ENCODE measurements around the gene BCR.
A peak's percentile ranks its signal among the peaks of the same experiment; 100 is the strongest.

The BCR gene

DNA sequence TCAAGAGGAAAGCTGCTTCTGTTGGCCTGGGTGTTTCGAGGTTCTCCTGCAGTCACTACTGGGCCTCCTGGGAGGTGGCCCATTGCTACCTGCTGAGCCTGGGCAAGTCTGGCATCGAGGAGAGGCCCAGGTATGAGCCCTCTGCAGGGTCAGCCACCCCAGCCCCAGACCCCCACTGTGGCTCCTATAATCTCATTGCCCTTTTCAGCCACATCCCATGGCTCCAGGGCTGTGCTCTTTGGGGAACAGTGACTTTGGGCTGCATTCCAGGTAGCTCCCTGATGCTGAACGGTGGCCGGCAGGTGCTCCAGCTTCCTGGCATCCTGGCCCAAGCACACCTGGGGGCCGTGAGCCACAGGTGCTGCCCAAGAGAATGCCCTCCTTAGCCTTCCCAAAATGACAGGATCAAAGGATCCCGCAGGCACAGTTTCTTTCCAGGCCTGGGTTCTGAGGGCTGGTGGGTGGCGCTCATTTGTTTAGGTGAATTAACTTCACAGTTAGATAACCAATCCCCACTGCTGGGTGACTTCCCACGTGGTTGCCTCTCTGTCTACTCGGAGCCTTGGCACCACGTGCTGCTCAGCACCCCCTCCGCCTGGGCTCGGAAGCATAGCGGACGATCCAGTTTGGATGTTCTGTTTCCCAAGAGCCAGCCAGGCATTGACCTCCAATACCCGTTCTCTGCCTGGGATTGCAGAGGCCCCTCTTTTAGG is 97.4 kb downstream of the BCR start:
- DNase-seq (ENCODE audit: low read depth) = no peak

DNA sequence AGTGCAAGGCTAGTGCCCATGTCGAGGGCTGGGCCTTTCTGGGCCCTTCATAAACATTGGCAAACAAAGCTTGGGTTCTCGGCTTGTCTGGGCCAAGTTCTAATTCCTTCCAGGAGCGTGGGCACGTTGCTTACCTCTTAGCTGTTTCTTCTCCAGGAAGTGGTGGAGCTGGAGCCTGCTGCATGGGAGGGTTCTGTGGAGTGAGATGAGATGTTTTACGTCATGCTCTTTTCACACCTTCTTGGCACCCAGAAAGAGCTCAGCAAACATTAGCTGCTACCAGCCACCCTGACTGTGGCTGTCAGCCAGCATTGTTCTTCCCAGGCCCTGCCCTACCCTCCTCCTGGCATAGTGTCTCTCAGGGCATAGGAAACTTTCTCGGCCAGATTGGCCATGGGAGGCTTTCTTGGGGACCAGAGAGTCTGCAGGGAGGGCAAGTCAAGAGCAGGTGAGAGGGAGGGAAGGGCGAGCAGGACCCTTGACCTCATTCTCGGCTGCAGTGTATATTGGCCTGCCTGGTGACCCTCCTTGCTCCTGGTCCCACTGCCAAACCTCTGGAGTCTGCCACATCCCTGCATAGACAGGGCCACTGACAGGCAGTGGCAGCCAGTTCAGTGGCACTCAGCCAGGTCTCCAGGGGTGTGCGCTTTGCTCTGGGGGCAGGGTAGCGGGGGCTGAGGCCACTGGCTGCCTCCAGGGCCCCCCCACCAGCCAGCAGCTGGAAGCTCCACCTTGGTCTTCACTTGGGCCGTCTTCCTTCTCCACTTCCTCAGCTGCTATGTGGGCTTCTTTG is 98.8 kb downstream of the BCR start:
- no peak for DNase-seq (ENCODE audit: low read depth)

GRCh38 chr22:23279781-23280180 is 99.5 kb downstream of the BCR start:
- no peak for DNase-seq (ENCODE audit: low read depth)

GRCh38 chr22:23280356-23281052 is 100.2 kb downstream of the BCR start:
- DNase-seq (ENCODE audit: low read depth) = no peak

GRCh38 chr22:23281053-23281405 is 100.7 kb downstream of the BCR start:
- no peak for DNase-seq (ENCODE audit: low read depth)

- DNase-seq (ENCODE audit: low read depth) = peak; percentile 55
Observed at GRCh38 chr22:23281406-23282088, 101.2 kb downstream of the BCR start.

- DNase-seq (ENCODE audit: low read depth) = peak; percentile 13
Observed at GRCh38 chr22:23282089-23282501, 101.8 kb downstream of the BCR start.

GRCh38 chr22:23282516-23282915 is 102.2 kb downstream of the BCR start:
- no peak for DNase-seq (ENCODE audit: low read depth)

- DNase-seq (ENCODE audit: low read depth) = no peak
Observed at GRCh38 chr22:23282986-23283385, 102.7 kb downstream of the BCR start.

GRCh38 chr22:23283591-23284503 is 103.5 kb downstream of the BCR start:
- no peak for DNase-seq (ENCODE audit: low read depth)

DNA sequence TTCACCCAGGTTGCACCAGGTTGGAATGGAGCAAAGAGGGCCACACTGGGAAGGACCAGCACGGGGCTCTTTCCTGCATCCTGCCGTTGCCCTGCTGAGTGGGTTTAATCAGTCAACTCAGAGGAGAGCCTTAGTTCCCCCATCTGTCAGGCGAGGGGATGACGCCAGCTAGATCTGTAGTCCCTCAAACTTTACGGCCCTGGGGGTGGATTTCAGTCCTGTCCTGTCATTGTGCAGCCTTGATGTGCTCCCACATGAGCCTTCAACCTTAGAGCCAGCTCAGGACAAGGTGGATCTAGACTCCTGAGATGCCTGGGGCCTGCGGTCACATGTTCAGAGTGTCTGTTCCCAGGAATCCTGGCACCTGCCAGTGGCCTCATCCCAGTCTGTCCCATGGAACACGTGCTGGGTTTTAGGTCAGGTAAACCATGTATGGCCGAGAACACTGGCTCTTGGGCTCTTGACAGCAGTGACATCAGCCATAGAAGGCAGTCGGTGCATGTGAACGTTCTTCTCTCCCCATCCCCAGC is 104.3 kb downstream of the BCR start:
- DNase-seq (ENCODE audit: low read depth) = no peak

DNA sequence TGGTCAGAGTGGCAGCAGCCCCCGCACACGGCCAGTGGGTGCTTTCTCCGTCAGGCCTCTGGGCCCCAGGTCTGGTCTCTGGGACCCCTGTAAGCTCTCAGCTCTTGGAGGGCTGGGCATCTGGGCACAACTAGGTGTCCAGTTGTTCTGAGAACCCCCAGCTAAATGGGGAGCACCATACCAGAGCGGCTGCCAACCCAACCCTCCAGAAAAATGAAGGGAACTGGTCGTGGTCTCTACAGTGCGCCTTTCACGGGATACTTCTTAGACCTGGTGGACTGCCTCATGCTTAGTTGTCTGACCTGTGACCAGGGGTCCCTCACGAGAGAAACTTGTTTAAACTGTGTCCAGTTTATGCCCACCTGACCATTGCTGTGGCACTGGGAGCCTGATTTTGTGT is 104.9 kb downstream of the BCR start:
- no peak for DNase-seq (ENCODE audit: low read depth)

DNA sequence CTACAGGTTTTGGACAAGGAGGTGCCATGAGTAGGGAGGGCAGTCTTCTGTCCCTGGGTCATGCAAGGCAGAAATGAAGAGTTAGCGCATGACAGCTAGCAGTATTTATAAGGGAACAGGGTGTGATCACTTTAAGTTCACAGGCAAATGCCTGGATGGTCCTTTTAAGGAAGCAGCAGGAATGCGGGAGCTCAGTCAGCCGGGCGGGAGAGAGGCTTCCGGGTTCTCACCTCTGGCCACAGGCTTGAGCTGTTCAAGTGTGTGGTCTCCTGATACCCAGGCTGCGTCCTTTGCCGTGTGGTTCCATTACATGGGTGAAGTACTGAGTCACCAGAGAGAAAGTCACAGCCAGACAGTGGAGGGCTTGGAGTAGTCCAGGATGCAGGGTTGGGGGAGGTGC is 105.4 kb downstream of the BCR start:
- DNase-seq (ENCODE audit: low read depth) = no peak

DNA sequence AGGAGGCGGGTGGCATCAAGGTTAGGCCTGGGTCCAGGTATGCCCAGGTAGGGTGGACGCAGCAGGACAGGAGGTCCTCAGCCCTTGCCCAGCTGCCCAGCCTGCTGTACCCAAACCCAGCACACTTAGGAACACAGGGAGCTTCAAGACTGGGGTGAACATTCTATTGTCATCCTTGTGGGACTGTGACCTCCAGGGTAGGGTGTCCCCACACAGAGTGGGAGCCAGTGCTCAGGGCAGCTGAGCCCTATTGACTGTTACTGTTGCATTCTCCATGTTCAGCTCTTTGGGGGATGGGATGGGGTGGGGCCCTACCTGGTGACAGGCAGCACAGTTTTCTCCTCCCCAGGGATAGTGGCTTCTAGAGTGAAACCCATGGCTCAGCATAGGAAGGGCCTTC is 106.0 kb downstream of the BCR start:
- DNase-seq (ENCODE audit: low read depth) = no peak

DNA sequence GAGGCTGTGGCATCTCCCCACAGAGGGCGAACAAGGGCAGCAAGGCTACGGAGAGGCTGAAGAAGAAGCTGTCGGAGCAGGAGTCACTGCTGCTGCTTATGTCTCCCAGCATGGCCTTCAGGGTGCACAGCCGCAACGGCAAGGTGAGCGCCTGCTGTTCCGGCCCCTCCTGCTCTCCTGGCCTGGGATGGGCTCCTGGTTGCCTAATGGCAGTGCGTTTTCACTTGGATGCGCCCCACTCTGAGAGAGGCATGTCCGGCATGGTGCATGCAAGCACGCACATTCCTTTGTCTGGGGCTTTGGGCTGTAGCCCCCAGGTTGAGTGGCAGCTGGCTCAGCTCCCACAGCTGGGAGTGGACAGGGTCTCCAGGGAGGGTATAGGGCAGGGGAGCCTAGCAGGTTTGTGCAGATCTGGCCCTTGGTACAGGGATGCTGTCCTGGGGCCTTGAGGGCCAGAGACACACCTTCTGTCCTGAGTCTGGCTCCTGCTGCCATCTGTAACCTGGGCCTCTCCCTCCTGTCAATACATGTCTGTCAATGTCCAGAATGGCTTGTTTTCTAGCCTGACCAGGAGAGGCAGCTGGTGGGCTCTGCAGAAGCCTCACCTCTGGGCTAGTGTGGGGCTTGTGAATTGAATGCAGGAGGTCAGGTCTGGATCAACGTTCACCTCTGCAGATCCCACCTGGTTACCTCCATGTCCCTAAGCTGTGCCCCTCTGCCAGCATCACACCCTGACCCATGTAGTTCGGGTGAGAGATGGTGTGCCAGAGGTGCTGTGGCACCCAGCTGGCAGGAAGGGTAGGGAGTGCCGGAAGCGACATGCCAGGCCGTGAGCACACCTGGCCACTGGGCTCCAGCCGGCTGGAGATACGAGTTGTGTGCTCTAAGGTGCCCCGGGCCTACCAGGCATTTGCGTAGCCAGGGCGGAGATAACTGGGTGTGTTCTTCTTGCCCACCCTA is 107.1 kb downstream of the BCR start:
- no peak for DNase-seq (ENCODE audit: low read depth)

DNA sequence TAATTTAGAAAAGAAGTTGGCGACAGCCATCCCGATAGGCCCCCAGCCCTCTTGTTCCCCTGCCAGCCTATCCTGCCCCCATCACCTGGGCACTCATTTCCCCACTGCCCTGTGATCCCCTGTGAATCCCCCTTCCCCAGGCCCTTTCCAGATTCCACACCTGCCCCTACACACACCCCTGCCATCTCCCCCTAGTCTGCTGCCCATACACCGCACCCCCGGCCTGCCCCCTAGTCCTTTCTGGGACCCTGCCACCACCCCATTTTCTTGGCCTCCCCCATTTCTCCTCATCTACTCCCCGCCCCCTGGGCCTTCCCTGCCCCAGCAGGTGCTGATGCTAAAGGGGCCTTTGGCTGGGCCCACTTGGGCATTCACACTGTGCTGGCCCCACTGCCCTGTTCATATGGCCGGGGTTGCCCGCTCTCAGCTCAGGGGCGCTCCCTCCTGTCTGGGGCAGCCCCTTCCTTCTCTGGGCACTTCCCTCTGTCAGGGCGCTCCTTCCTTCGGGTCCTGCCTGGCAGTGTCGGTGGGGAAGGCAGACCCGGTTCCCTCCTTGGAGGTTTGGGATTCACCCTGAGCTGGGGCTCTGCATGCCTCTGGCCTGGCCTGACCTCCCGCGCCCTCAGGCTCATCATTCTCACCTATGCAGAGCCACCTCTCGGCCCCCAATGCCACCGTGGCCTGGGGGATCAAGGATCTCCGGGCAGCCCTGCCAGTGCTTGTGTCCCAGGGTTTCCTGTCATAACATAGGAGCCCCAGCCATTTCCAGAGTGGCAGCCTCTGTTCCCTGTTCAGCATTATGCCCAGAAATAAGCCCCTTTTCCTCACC is 108.2 kb downstream of the BCR start:
- no peak for DNase-seq (ENCODE audit: low read depth)

DNA sequence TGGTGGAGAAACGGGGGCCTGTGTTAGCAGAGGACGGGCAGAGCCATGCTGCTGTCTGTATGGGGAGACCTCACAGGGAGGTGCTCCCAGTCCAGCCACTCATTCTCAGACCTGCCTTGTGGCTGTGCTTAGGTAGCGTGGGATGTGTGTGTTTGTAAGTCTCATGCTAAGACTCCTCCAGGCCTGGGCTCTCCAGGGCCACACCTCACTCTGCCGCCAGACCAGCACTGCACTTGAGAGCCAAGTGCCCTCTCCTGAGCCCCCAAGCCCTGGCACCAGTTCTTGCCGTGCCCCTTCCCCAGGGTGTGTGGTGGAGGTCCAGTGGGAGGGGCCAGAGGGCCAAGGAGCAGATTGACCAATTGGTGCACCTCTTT is 108.8 kb downstream of the BCR start:
- DNase-seq (ENCODE audit: low read depth) = no peak

GRCh38 chr22:23289851-23290724 is 109.8 kb downstream of the BCR start:
- DNase-seq (ENCODE audit: low read depth) = peak; percentile 33
